ENCODE measurements around the gene MAOA.

GRCh38 chrX:43745938-43746721 is 90.0 kb downstream of the MAOA start:
- TF ChIP-seq CTCF (IDR thresholded peaks at IDR 0.05) = no peak
- TF ChIP-seq SIN3A (IDR thresholded peaks at IDR 0.05; ENCODE audit: borderline replicate concordance, insufficient read depth, low read depth, low read length) = no peak
- no peak for TF ChIP-seq POLR2AphosphoS5 (IDR thresholded peaks at IDR 0.05; ENCODE audit: low read depth, low read length)
- no peak for TF ChIP-seq REST (IDR thresholded peaks at IDR 0.05; ENCODE audit: insufficient read depth in 1 of 2, low read depth in 2 of 2, low read length in 1 of 2)

Data from Panc1 (cell line).